ENCODE results near the gene ZFPM1.

DNA sequence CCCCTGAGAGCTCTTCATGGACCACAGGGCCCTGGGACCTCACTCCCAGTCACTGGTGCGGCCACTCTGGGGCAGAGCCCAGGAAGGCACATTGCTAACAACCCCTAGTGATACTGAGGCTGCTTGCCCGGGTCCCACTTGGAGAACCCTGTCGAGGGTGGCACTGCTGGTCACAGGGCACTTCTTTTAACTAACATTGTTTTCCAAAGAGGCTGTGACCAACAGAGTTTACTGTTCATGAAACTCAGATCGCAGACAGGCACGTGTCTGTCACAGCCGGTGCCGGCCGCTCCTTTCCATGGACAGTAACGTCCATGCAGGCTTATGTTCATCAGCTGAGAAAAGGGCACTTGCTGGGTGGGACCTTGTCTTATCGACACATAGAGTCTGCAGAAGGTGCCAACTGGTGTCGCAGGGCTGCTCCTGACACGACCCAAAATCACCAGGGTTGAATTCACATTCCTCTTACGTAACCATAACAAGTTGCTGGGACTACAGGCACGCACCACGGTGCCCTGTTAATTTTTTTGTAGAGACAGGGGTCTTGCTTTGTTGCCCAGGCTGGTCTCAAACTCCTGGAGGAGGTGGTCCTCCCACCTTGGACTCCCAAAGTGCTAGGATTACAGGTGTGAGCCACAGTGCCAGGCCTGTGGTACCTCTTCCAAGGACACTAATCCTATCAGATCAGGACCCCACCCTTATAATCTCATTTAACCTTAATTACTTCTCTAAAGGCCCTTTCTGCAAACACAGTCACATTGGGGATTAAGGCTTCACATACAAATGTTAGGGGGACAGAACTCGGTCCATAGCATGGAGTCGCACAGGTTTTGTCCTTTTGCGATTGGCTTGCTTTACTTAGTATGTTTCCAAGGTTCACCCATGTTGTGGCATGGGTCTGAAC is 115.9 kb downstream of the ZFPM1 start:
- TF ChIP-seq GATA2 (CRISPR knock-in tag; IDR thresholded peaks at IDR 0.05), result no peak
- no peak for TF ChIP-seq CTCF (IDR thresholded peaks at IDR 0.05)
- TF ChIP-seq RAD21 (IDR thresholded peaks at IDR 0.05; ENCODE audit: low read length), result no peak
- no peak for TF ChIP-seq SIN3A (IDR thresholded peaks at IDR 0.05; ENCODE audit: borderline replicate concordance, low read depth, low read length)

Data from SK-N-SH (cell line).